Retinal pigment epithelial cell (primary cell): ENCODE measurements around the gene CRIP2.

ENCODE experiments used
- DNase-seq: peaks from one replicate; pipeline ENCODE4 v3.0.0-alpha.2; 2010; ENCODE audit warnings: low read depth
- H3K4me3 ChIP-seq: 2 replicates; pipeline ENCODE4 v1.5.1; 2011; ENCODE audit warnings: mild to moderate bottlenecking, low read length, control low read depth, moderate library complexity
- TF ChIP-seq, protein P1 (sequence below): conservative IDR thresholded peaks from 2 replicates; pipeline ENCODE4 v1.5.1; 2011; ENCODE audit warnings: low read depth, low read length, control low read depth, inconsistent platforms

CRIP2 gene

DNA sequence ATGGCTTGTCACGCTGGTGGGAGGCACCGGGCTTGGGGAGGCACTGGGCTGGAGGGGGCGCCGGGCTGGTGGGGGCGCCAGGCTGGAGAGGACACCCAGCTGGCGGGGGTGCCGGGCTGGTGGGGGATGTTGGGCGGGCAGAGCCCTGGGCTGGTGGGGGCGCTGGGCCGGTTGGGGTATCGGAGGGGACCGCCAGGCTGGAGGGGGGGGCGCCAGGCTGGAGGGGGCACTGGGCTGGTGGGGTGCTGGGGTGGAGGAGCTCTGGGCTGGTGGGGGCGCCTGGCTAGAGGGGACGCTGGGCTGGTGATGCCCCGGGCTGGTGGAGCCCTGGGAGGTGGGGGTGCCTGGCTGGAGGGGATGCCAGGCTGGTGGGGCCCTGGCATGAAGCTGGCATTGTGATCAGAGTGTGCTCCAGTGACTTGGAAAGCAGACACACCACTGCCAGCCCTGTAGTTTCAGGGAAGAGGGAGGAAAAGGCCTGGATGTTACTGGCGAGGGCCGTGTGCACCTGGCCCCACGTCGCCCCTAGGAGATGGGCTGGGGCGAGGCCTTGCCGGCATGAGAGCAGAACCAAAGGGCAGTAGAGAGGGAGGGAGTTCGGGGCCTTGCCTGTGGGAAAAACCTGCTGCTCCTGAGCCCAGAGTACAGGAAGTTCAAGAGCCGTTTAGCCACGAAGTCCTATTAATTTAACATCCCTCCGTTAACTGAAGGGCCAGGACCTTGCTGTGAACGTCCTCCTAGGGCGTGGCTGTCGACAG is 29.5 kb downstream of the CRIP2 start:
- no peak overlapping the region for H3K4me3 ChIP-seq
- no peak for DNase-seq
- TF ChIP-seq, protein P1, sequence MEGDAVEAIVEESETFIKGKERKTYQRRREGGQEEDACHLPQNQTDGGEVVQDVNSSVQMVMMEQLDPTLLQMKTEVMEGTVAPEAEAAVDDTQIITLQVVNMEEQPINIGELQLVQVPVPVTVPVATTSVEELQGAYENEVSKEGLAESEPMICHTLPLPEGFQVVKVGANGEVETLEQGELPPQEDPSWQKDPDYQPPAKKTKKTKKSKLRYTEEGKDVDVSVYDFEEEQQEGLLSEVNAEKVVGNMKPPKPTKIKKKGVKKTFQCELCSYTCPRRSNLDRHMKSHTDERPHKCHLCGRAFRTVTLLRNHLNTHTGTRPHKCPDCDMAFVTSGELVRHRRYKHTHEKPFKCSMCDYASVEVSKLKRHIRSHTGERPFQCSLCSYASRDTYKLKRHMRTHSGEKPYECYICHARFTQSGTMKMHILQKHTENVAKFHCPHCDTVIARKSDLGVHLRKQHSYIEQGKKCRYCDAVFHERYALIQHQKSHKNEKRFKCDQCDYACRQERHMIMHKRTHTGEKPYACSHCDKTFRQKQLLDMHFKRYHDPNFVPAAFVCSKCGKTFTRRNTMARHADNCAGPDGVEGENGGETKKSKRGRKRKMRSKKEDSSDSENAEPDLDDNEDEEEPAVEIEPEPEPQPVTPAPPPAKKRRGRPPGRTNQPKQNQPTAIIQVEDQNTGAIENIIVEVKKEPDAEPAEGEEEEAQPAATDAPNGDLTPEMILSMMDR: no peak

DNA sequence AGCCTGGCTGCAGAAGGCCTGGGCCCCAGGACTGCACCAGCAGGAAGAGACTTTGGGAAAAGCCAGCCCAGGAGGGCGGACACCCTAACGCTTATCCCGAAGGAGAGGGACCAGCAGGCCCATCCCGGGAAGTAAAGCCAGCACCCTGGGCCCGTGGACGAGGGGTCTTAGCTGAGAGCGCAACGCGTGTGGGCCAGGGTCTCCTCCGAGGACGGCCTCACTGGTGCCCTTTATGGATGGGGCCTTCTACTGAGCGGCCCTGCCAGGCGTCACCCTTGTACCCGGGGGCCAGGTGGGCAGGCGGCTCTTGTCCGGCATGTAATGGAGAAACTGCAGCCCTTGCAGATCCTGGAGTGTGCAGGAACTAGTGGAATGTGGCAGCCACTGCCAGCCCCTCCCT is 30.5 kb downstream of the CRIP2 start:
- TF ChIP-seq, protein P1: no peak
- DNase-seq: no peak
- no peak overlapping the region for H3K4me3 ChIP-seq

DNA sequence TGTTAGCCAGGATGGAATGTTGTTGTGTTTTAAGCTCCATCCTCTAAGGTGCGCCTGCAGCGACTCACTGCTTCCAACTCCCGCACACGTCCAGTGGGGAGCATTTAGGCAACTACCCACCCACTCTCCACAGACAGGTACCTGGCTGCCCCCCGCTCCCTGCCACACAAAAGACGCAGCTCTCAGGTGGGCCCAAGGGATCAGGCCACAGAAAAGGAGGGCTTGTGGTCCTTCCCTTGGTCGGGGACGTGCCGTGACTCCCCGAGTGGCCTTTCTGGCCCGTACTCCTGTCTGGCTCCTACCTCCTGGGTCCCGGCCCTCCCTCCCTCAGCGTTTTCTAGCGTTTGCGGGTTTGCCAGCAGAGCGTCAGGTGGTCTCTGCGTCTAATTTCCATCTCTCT is 32.6 kb downstream of the CRIP2 start:
- DNase-seq: no peak
- H3K4me3 ChIP-seq: no peak overlapping the region
- TF ChIP-seq, protein P1: no peak

DNA sequence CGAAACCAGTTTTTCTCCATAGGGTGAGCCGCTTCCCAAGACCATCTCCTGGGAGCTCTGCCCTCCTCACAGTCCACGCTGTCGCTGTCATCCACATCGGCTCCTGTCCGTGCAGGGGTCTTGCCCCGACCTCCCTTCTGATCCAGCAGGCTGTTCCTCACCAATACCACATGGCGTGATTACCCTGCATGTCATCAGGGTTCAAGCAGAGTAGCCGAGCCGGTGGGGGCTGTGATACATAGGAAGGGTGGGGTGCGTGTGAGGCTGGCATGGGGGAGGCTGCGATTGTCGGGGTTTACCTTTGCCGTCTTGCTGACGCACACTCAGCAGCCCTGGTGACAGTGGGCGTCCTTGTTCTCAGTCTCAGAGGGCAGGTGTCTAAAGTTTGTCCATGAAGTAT is 33.4 kb downstream of the CRIP2 start:
- DNase-seq: no peak
- no peak overlapping the region for H3K4me3 ChIP-seq
- TF ChIP-seq, protein P1: no peak

DNA sequence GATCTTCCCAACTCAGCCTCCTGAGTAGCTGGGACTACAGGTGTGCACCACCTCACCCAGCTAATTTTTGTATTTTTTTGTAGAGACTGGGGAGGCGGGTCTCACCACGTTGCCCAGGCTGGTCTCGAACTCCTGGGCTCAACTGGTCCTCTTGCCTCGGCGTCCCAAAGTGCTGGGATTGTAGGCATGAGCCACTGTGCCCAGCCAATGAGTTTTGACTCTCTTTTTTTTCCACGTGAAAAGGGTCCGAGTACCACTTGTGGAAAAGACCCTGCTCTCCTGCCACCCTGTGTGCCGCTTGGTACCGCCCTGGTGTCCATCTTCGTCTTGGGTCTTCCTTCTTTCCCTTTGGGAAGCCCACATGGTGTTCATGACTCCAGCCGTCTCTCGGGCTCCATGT is 34.0 kb downstream of the CRIP2 start:
- TF ChIP-seq, protein P1: no peak

DNA sequence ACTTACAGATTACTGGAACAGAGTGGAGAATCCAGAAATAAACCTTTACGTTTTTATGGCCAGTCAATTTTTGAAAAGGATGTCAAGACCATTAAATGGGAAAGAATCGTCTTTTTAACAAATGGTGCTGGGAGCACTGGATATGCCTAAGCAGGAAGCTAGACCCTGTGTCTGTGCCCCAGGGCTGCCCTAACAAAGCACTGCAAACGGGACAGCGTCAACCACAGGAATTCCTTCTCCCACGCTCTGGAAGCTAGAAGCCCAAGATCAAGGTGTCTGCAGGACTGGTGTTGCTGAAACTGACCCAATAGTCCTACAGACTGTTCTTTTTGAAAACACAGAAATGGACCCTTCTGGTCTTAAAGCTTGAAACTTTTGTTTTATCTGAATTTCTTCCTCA is 42.5 kb downstream of the CRIP2 start:
- no peak overlapping the region for H3K4me3 ChIP-seq
- DNase-seq: no peak
- TF ChIP-seq, protein P1: no peak

More for the DNA sequence above, 34.0 kb downstream of the CRIP2 start:
- no peak overlapping the region for H3K4me3 ChIP-seq
- no peak for DNase-seq

DNA sequence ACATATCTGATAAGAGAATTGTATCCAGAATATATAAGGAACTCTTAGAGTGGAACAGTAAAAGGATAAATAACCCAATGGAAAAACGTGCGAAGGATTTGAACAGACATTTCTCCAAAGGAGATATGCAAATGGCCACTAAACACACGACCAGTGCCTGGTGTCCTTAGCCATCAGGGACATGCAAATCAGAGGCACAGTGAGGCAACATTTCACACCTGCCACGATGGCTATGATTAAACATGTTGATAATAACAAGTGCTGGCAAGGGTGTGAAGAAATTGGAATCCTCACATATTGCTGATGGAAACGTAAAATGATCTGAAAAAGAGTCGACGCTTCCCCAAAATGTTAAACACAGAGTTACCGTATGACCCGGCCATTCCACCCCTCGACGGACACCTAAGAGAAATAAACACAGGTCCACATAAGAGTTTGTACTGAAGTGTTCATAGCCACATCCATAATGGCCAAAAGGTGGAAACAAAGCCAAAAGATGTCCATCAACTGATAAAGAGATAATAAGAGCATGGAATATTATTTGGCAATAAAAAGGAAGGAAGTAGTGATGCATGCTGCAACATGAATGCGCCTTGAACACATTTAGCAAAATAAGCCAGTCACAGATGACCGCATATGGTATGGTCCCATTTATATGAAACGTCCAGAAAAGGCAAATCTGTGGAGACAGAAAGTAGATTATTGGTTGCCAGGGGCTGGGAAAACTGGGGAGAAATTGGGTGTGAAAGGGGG is 45.5 kb downstream of the CRIP2 start:
- DNase-seq: no peak
- TF ChIP-seq, protein P1: no peak
- no peak overlapping the region for H3K4me3 ChIP-seq
